Stimulated activated CD8-positive, alpha-beta memory T cell treated with anti-CD3 and anti-CD28 coated beads, Interleukin-12 subunit alpha, Interleukin-12 subunit beta, amount 100 ng/mL, for 1 hour (primary cell): ENCODE measurements around the gene RAET1E.
A peak's percentile ranks its signal among the peaks of the same experiment; 100 is the strongest.
"Not testable (repeated sequence)": the region's sequence is repeated elsewhere in the genome, so short reads cannot be mapped to it uniquely, and the experiment has no call there.

Source experiments
- DNase-seq: peaks from one replicate; pipeline ENCODE4 v3.0.0-alpha.2; 2020; ENCODE audit warnings: low read depth

The RAET1E gene

GRCh38 chr6:149897855-149898744 lies at the start of gene RAET1E:
RAET1E (minus strand) TSS chr6:149898113; CDS start chr6:149890901, 7,212 bp downstream.
- no peak for DNase-seq

- not testable (repeated sequence) for DNase-seq
Measured at GRCh38 chr6:149947533-149947932, 49.6 kb upstream of the RAET1E start.

- DNase-seq: not testable (repeated sequence)
Measured at GRCh38 chr6:149946631-149947030, 48.7 kb upstream of the RAET1E start.

GRCh38 chr6:149945276-149945675 lies 47.4 kb upstream of the RAET1E start:
- not testable (repeated sequence) for DNase-seq

- not testable (repeated sequence) for DNase-seq
Measured at GRCh38 chr6:149943321-149943720, 45.4 kb upstream of the RAET1E start.

- DNase-seq: no peak
Measured at GRCh38 chr6:149942461-149942829, 44.5 kb upstream of the RAET1E start.

GRCh38 chr6:149941583-149942460 lies 43.9 kb upstream of the RAET1E start, which contains the start of gene ULBP2:
ULBP2 (plus strand) TSS chr6:149942014; CDS start chr6:149942073, 59 bp downstream.
- peak; percentile 85 for DNase-seq

- DNase-seq: no peak
Measured at GRCh38 chr6:149940672-149940982, 42.7 kb upstream of the RAET1E start.

- no peak for DNase-seq
Measured at GRCh38 chr6:149939909-149940671, 42.2 kb upstream of the RAET1E start.

GRCh38 chr6:149939356-149939648 lies 41.4 kb upstream of the RAET1E start:
- DNase-seq: no peak

GRCh38 chr6:149938571-149939355 lies 40.9 kb upstream of the RAET1E start:
- no peak for DNase-seq

- DNase-seq: not testable (repeated sequence)
Measured at GRCh38 chr6:149938013-149938570, 40.2 kb upstream of the RAET1E start.

- no peak for DNase-seq
Measured at GRCh38 chr6:149936743-149937142, 38.8 kb upstream of the RAET1E start.

- no peak for DNase-seq
Measured at GRCh38 chr6:149935668-149936067, 37.8 kb upstream of the RAET1E start.

- no peak for DNase-seq
Measured at GRCh38 chr6:149935246-149935645, 37.3 kb upstream of the RAET1E start.

- peak; percentile 63 for DNase-seq
Measured at GRCh38 chr6:149934249-149935156, 36.6 kb upstream of the RAET1E start.

GRCh38 chr6:149933461-149933860 lies 35.5 kb upstream of the RAET1E start:
- no peak for DNase-seq

- no peak for DNase-seq
Measured at GRCh38 chr6:149933036-149933435, 35.1 kb upstream of the RAET1E start.

- DNase-seq: no peak
Measured at GRCh38 chr6:149931501-149931900, 33.6 kb upstream of the RAET1E start.

GRCh38 chr6:149929422-149929821 lies 31.5 kb upstream of the RAET1E start:
- DNase-seq: no peak
